GM18508 (cell line): Measurements from ENCODE around the gene FRMD4A.
"Not testable (repeated sequence)": the region's sequence is repeated elsewhere in the genome, so short reads cannot be mapped to it uniquely, and the experiment has no call there.

Experiments
- ATAC-seq: cut with Tn5 transposase; IDR thresholded peaks from one replicate; pipeline ENCODE4 v1.9.1; 2021; ENCODE audit warnings: moderate number of reproducible peaks; ENCODE audit not compliant: insufficient read depth, unreplicated experiment

FRMD4A gene

GRCh38 chr10:13871776-13872175, 458.9 kb downstream of the FRMD4A start:
- no peak for ATAC-seq

- ATAC-seq: no peak
Observed at GRCh38 chr10:13871011-13871410, 459.7 kb downstream of the FRMD4A start.

- ATAC-seq: no peak
Observed at GRCh38 chr10:13869295-13869664, 461.4 kb downstream of the FRMD4A start.

- no peak for ATAC-seq
Observed at GRCh38 chr10:13868528-13869294, 462.0 kb downstream of the FRMD4A start.

GRCh38 chr10:13867822-13868221, 462.9 kb downstream of the FRMD4A start:
- no peak for ATAC-seq

GRCh38 chr10:13865758-13866491, 464.8 kb downstream of the FRMD4A start:
- no peak for ATAC-seq

GRCh38 chr10:13865220-13865619, 465.5 kb downstream of the FRMD4A start:
- not testable (repeated sequence) for ATAC-seq

- no peak for ATAC-seq
Observed at GRCh38 chr10:13862546-13863233, 468.0 kb downstream of the FRMD4A start.

- no peak for ATAC-seq
Observed at GRCh38 chr10:13860886-13861285, 469.8 kb downstream of the FRMD4A start.

GRCh38 chr10:13859979-13860654, 470.6 kb downstream of the FRMD4A start:
- no peak for ATAC-seq

- no peak for ATAC-seq
Observed at GRCh38 chr10:13858709-13859108, 472.0 kb downstream of the FRMD4A start.

- no peak for ATAC-seq
Observed at GRCh38 chr10:13857451-13857850, 473.3 kb downstream of the FRMD4A start.

- no peak for ATAC-seq
Observed at GRCh38 chr10:13853854-13854253, 476.9 kb downstream of the FRMD4A start.

GRCh38 chr10:13852872-13853271, 477.9 kb downstream of the FRMD4A start:
- ATAC-seq: no peak

GRCh38 chr10:13851906-13852305, 478.8 kb downstream of the FRMD4A start:
- no peak for ATAC-seq

- ATAC-seq: no peak
Observed at GRCh38 chr10:13848520-13849445, 481.9 kb downstream of the FRMD4A start.

GRCh38 chr10:13847201-13847631, 483.5 kb downstream of the FRMD4A start:
- ATAC-seq: no peak

- no peak for ATAC-seq
Observed at GRCh38 chr10:13845897-13846296, 484.8 kb downstream of the FRMD4A start.

- ATAC-seq: no peak
Observed at GRCh38 chr10:13844651-13845050, 486.1 kb downstream of the FRMD4A start.

GRCh38 chr10:13842117-13842516, 488.6 kb downstream of the FRMD4A start:
- ATAC-seq: no peak
